Measurements from ENCODE around the gene MRPL32.

The MRPL32 gene

GRCh38 chr7:42972699-42973500, 40.7 kb downstream of the MRPL32 start:
- no peak for DNase-seq

- DNase-seq = no peak
Measured at GRCh38 chr7:42976371-42976770, 44.2 kb downstream of the MRPL32 start.

- DNase-seq = no peak
Measured at GRCh38 chr7:42978496-42978895, 46.3 kb downstream of the MRPL32 start.

- DNase-seq = no peak
Measured at GRCh38 chr7:42980084-42980483, 47.9 kb downstream of the MRPL32 start.

- DNase-seq = no peak
Measured at GRCh38 chr7:42980514-42980913, 48.3 kb downstream of the MRPL32 start.

GRCh38 chr7:42981601-42982000, 49.4 kb downstream of the MRPL32 start:
- no peak for DNase-seq

GRCh38 chr7:42982604-42983115, 50.5 kb downstream of the MRPL32 start:
- no peak for DNase-seq

GRCh38 chr7:42984137-42984536, 52.0 kb downstream of the MRPL32 start:
- no peak for DNase-seq

- DNase-seq = no peak
Measured at GRCh38 chr7:42986213-42986612, 54.0 kb downstream of the MRPL32 start.

- no peak for DNase-seq
Measured at GRCh38 chr7:42986781-42987248, 54.6 kb downstream of the MRPL32 start.

Measured in CD4-positive, alpha-beta T cell treated with Interleukin-21 for 1 hour (primary cell).